Breast epithelium (tissue), 4 donors: Measurements from ENCODE around the gene CDC42EP4. TPM values are rescaled to one million over a fixed set of nuclear protein-coding genes. Genes with fewer than 3 reads are reported as not detected.

Experiments
- DNase-seq, 2 donors: peaks; one replicate each; pipeline ENCODE4 v3.0.0-alpha.2; 2019; ENCODE audit warnings: low spot score in 2 of 2
- H3K27ac ChIP-seq, 2 donors: fragments of 200-600 bp; sonication (generic) in 1 of 2; one replicate each; pipeline ENCODE4 v1.5.1; 2016 to 2019; ENCODE audit warnings: mild to moderate bottlenecking in 1 of 2
- H3K27me3 ChIP-seq, 2 donors: fragments of 200-600 bp; sonication (generic) in 1 of 2; one replicate each; pipeline versions ENCODE4 v1.5.1 to v1.6.0; 2017 to 2019; ENCODE audit warnings: control low read depth in 1 of 2, mild to moderate bottlenecking in 1 of 2
- H3K36me3 ChIP-seq: fragments of 200-600 bp; one replicate; pipeline ENCODE4 v1.5.1; 2019
- H3K4me1 ChIP-seq, 2 donors: fragments of 200-600 bp; sonication (generic); one replicate each; pipeline ENCODE4 v1.5.1; 2016 to 2019; ENCODE audit warnings: control low read depth in 1 of 2
- H3K4me3 ChIP-seq, 3 donors: fragments of 200-600 bp; sonication (generic); 1 replicate in 2 of 3; 2 replicates in 1 of 3; pipeline ENCODE4 v1.5.1; 2016 to 2019; ENCODE audit warnings: mild to moderate bottlenecking in 3 of 3, moderate library complexity in 2 of 3
- H3K9me3 ChIP-seq, 2 donors: fragments of 200-600 bp; sonication (generic) in 1 of 2; one replicate each; pipeline ENCODE4 v1.5.1; 2016 to 2019; ENCODE audit warnings: control low read depth in 1 of 2
- CTCF ChIP-seq, 3 donors: fragments of 450-650 bp; IDR thresholded peaks; one replicate each; pipeline ENCODE4 v1.5.1; 2016 to 2017; ENCODE audit warnings: antibody characterized with exemption in 3 of 3, mild to moderate bottlenecking in 3 of 3, moderate library complexity in 3 of 3
- POLR2A ChIP-seq: fragments of 450-650 bp; IDR thresholded peaks from one replicate; pipeline ENCODE4 v1.6.1; 2016; ENCODE audit warnings: antibody characterized with exemption, mild to moderate bottlenecking, moderate library complexity
- POLR2AphosphoS5 ChIP-seq, 3 donors: sonication (generic); formaldehyde crosslinking; IDR thresholded peaks; one replicate each; pipeline ENCODE4 v1.6.1; 2017; ENCODE audit warnings: antibody characterized with exemption in 3 of 3
- intact Hi-C: fragments of 100-400 bp; cut with DNase I; formaldehyde crosslinking; loops from one replicate; pipeline ENCODE4 v1.15.1; 2023; ENCODE audit warnings: low total_unique reads
- total RNA-seq, 3 donors: library from RNA; depleted of rRNA; stranded (reverse); fragments of >200 nt; gene quantifications; one replicate each; pipeline ENCODE4 v1.1.0, GENCODE V29; 2016

Gene CDC42EP4
- total RNA-seq, 3 donors from 2014 or later: 71.0 to 141 (median 112) TPM

GRCh38 chr17:73318836-73319235 is 7.0 kb upstream of the CDC42EP4 start:
- H3K9me3 ChIP-seq: no peaks in the 10 kb centered on the region
- no peaks in the 10 kb centered on the region for H3K4me1 ChIP-seq
- H3K36me3 ChIP-seq: no peaks in the 10 kb centered on the region
- no peak overlapping the region for H3K27ac ChIP-seq
- no peak for TF ChIP-seq POLR2A
- TF ChIP-seq CTCF (IDR thresholded peaks at IDR 0.05): no peak
- no peak for TF ChIP-seq POLR2AphosphoS5 (IDR thresholded peaks at IDR 0.05)
- intact Hi-C loops: loop anchor here (10.0 kb wide), 1 partner anchor 46 kb away; no protein-coding TSS in a partner anchor
- no peak for DNase-seq
- H3K27me3 ChIP-seq: no peaks in the 10 kb centered on the region
- H3K4me3 ChIP-seq: no peak overlapping the region

GRCh38 chr17:73318427-73318813 is 6.6 kb upstream of the CDC42EP4 start:
- no peak overlapping the region for H3K27ac ChIP-seq
- DNase-seq: no peak
- no peaks in the 10 kb centered on the region for H3K27me3 ChIP-seq
- no peak for TF ChIP-seq CTCF (IDR thresholded peaks at IDR 0.05)
- no peak for TF ChIP-seq POLR2AphosphoS5 (IDR thresholded peaks at IDR 0.05)
- no peak for TF ChIP-seq POLR2A
- intact Hi-C loops: loop anchor here (10.0 kb wide), 1 partner anchor 46 kb away; no protein-coding TSS in a partner anchor
- H3K4me3 ChIP-seq: no peak overlapping the region
- no peaks in the 10 kb centered on the region for H3K36me3 ChIP-seq
- H3K4me1 ChIP-seq: no peaks in the 10 kb centered on the region
- H3K9me3 ChIP-seq: no peaks in the 10 kb centered on the region

GRCh38 chr17:73317513-73318426 is 6.0 kb upstream of the CDC42EP4 start:
- intact Hi-C loops: loop anchor here (10.0 kb wide), 1 partner anchor 47 kb away; no protein-coding TSS in a partner anchor
- no peaks in the 10 kb centered on the region for H3K9me3 ChIP-seq
- H3K27me3 ChIP-seq: no peaks in the 10 kb centered on the region
- peak overlapping the region in 1 of 2 donors; percentile 20 for H3K27ac ChIP-seq
- TF ChIP-seq POLR2AphosphoS5 (IDR thresholded peaks at IDR 0.05): no peak
- TF ChIP-seq POLR2A: no peak
- no peak for TF ChIP-seq CTCF (IDR thresholded peaks at IDR 0.05)
- DNase-seq: no peak
- no peaks in the 10 kb centered on the region for H3K4me1 ChIP-seq
- no peak overlapping the region for H3K4me3 ChIP-seq
- no peaks in the 10 kb centered on the region for H3K36me3 ChIP-seq

GRCh38 chr17:73316919-73317505 is 5.2 kb upstream of the CDC42EP4 start:
- no peaks in the 10 kb centered on the region for H3K27me3 ChIP-seq
- H3K27ac ChIP-seq: peak overlapping the region in 1 of 2 donors; percentile 20
- intact Hi-C loops: loop anchor here (10.0 kb wide), 1 partner anchor 48 kb away; no protein-coding TSS in a partner anchor
- no peaks in the 10 kb centered on the region for H3K36me3 ChIP-seq
- H3K4me1 ChIP-seq: no peaks in the 10 kb centered on the region
- H3K4me3 ChIP-seq: no peak overlapping the region
- DNase-seq: no peak
- TF ChIP-seq CTCF (IDR thresholded peaks at IDR 0.05) (no peak), POLR2AphosphoS5 (IDR thresholded peaks at IDR 0.05) (no peak), POLR2A (no peak)
- H3K9me3 ChIP-seq: no peaks in the 10 kb centered on the region

GRCh38 chr17:73315471-73315870 is 3.7 kb upstream of the CDC42EP4 start:
- no peak for DNase-seq
- no peaks in the 10 kb centered on the region for H3K9me3 ChIP-seq
- H3K4me1 ChIP-seq: no peaks in the 10 kb centered on the region
- no peak for TF ChIP-seq POLR2AphosphoS5 (IDR thresholded peaks at IDR 0.05)
- TF ChIP-seq POLR2A: no peak
- TF ChIP-seq CTCF (IDR thresholded peaks at IDR 0.05): no peak
- no peaks in the 10 kb centered on the region for H3K36me3 ChIP-seq
- H3K27me3 ChIP-seq: no peaks in the 10 kb centered on the region
- intact Hi-C loops: loop anchor here (10.0 kb wide), 1 partner anchor 49 kb away; no protein-coding TSS in a partner anchor
- no peak overlapping the region for H3K27ac ChIP-seq
- H3K4me3 ChIP-seq: no peak overlapping the region
